TTC549 (cell line): Measurements from ENCODE around the gene WDR62.
"Not testable (repeated sequence)": the region's sequence is repeated elsewhere in the genome, so short reads cannot be mapped to it uniquely, and the experiment has no call there.

ENCODE experiments used
- FAIRE-seq: peaks from 2 replicates; lab custom pipeline; 2012; peaks lifted over from hg19 to GRCh38; lab: Jason Lieb, UNC

Gene WDR62

GRCh38 chr19:36040495-36040894 is 14.2 kb upstream of the WDR62 start:
- FAIRE-seq: no peak

DNA sequence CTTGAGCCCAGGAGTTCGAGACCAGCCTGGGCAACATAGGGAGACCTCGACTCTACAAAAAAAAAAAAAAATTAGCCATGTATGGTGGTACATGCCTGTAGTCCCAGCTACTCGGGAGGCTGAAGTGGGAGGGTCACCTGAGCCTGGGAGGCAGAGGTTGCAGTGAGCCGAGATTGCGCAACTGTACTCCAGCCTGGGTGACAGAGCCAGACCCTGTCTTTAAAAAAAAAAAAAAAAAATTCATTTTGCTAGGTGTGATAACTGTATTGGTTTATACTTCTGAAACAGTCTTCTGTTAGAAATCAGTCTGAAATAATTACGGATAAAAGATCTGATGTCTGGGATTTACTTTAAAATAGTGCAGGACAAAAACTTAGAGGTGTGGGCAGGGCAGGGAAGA is 13.6 kb upstream of the WDR62 start:
- FAIRE-seq: not testable (repeated sequence)

DNA sequence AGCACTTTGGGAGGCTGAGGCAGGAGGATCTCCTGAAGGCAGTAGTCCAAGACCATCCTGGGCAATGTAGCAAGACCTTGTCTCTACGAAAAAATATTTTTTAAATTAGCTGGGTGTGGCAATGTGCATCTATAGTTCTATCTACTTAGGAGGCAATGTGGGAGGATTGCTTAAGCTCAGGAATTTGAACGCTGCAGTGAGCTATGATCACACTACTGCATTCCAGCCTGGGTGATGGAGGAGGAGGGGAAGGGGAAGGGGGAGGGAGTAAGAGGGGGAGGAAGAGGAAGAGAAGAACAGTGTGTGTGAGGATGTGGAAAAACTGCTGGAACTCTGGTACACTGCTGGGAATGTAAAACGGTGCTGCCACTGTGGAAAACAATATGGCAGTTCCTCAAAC is 12.9 kb upstream of the WDR62 start:
- FAIRE-seq: no peak

GRCh38 chr19:36043952-36044351 is 10.7 kb upstream of the WDR62 start:
- no peak for FAIRE-seq

DNA sequence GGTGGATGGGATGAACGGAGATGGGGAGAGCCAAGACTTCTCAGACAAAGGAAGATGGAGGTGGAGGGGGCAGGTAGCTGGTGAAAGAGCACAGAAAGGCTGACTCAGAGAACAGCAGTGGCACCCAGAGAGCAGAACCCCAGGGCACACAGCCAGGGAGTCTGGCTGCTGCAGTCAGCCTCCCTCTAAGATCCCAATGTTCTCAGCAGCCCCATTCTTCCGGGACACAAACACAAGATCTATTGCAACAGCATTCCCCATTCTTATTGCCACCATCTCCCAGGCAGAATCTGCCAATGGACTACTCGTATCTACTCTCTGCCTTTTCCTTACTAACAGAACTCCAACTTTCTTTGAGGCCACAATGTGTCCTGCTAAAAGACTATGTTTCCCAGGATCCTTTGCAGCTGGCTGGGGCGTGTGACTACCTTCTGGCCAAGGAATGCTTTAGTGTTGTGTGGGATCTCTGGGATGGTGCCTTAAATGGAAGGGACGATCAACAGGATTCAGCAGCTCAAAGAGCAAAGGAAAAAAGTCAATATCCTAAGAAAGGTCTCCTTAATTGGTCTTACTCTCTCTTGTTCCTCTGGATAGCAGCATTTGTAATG is 8.2 kb upstream of the WDR62 start:
- FAIRE-seq: no peak

- FAIRE-seq: no peak
Measured at GRCh38 chr19:36047835-36048234, 6.9 kb upstream of the WDR62 start.

DNA sequence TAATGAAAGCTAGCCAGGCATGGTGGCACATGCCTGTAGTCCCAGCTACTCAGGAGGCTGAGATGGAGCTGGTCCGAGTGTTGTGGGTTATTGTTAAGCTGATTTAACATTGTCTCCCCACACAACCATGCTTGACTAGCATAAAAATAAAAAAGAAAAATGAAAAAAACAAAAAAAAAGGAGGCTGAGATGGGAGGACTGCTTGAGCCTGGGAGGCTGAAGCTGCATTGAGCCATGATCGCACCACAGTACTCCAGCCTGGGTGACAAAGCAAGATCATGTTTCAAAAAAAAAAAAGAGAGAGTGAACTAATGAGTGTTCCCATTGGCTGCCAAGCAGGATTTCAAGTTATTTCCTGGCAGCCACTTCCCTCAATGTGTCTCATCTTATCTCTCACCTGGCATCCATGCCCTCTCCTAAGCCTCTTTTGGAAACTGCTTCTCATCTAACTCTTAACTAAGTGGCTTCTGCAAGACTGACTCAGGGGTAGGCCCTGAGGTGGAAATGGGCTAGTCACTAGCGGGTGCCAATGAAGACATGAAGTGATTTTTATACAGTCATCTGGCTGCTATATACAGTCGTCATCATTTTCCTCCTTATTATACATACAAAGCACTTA is 5.5 kb upstream of the WDR62 start:
- no peak for FAIRE-seq

DNA sequence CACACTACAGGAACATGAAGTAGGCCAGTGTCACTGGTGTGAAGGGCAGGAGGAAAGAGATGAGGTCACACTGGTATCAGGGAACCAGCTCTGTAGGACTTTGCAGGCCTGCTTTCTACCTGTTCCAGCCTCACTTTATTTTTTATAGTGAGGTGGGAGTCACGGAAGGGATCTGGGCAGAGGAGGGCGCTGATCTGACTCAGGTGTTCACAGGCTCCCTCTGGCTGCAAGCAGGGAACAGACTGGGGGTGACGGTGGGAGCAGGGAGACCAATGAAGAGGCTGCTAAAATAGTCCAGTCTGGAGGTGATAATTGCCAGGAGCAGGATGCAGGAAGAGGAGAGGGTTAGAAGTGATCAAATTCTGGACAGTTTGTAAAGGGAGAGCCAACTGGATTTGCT is 3.5 kb upstream of the WDR62 start:
- FAIRE-seq: no peak

DNA sequence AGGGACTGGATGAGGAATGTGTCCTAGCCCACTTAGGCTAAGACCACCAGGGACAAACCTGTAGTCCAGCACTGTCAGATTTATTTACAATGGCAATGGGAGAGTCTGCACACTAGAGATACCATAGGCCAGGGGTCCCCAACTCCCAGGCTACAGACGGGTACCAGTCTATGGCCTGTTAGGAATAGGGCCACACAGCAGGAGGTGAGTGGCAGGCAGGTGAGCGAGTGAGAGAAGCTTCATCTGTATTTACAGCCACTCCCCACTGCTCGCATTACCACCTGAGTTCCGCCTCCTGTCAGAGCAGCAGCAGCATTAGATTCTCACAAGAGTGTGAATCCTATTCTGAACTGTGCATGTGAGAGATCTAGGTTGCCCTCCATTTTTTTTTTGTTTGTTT is 3.1 kb upstream of the WDR62 start:
- FAIRE-seq: no peak

DNA sequence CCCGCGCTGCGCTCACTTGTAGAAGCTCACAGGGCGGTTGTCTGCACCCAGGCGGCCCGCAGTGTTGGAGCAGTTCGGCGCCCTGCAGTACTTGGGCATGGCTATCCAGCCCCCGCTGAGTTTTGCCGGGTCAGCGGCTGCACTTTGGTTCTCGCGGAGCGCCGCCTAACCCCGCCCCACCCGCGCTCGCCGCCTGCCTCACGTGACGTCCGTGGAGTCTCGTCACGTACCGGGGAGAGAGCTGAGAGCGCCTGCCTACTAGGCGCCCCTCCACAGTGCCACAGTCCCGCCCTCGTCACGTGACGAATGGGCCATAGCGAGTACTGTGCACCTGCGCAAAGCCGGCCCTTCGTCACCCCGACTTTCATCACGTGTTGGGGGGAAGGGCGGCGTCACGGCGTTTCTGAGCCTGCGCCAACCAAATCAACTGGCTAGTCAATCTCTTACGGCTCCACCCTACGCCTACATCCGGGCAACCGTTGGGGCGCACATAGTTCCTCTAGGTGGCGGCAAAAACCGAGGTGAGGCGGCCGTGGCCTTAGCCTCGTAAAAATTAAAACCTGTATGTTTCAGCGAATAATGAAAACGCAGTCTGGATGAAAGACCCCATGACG is 471 bp upstream of the WDR62 start, which contains the start of gene THAP8:
Gene THAP8 (minus strand): TSS at position 167 of the 614 bp plus-strand sequence. CDS start 68 bp downstream, at position 99.
- FAIRE-seq: peak; percentile 87

GRCh38 chr19:36058481-36059179 is 3.9 kb downstream of the WDR62 start:
- FAIRE-seq: no peak

- no peak for FAIRE-seq
Measured at GRCh38 chr19:36059180-36059910, 4.6 kb downstream of the WDR62 start.

GRCh38 chr19:36060430-36060829 is 5.7 kb downstream of the WDR62 start:
- no peak for FAIRE-seq

GRCh38 chr19:36061367-36061766 is 6.7 kb downstream of the WDR62 start:
- FAIRE-seq: no peak

DNA sequence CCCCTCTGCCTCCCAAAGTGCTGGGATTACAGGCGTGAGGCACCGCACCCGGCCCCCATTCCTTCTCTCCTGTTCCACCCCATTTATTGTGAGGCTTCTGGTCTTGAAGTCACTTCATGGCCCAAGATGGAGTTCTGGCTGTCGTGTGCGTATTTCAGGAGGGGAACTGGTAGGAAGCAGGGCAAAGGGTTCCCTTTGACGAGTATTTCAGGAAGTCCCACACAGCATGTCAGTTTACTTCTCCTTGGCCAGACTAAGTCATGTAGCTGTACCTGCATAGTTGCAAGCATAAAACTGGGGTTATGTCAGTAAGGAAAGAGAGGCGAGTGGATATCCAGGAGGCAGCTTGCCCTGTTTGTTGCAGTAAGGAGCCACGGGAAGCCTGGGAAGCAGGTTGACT is 10.1 kb downstream of the WDR62 start:
- FAIRE-seq: no peak

DNA sequence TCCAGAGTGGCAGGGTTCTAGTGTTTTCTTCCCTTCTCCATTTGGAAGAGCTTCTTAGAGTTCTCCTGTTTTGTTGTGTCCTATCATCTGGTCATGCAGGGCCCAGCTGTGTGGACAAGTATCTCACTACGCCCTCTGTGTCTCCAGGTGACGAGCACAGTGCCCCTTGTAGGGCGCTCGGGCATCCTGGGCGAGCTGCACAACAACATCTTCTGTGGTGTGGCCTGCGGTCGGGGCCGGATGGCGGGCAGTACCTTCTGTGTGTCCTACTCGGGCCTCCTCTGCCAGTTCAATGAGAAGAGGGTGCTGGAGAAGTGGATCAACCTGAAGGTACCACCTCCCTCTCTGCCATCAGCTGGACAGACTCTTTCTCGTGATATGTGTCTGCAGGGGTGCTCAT is 13.0 kb downstream of the WDR62 start:
- FAIRE-seq: no peak

DNA sequence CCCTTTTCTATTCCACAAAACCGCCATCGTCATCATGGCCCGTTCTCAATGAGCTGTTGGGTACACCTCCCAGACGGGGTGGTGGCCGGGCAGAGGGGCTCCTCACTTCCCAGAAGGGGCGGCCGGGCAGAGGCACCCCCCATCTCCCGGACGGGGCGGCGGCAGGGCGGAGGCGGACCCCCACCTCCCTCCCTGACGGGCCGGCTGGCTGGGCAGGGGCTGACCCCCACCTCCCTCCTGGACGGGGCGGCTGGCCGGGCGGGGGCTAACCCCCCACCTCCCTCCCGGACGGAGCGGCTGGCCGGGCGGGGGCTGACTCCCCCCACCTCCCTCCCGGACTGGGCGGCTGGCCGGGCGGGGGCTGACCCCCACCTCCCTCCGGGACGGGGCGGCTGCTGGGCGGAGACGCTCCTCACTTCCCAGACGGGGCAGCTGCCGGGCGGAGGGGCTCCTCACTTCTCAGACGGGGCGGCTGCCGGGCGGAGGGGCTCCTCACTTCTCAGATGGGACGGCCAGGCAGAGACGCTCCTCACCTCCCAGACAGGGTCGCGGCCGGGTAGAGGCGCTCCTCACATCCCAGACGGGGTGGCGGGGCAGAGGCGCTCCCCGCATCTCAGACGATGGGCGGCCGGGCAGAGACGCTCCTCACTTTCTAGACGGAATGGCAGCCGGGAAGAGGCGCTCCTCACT is 14.3 kb downstream of the WDR62 start:
- not testable (repeated sequence) for FAIRE-seq

GRCh38 chr19:36072081-36072480 is 17.4 kb downstream of the WDR62 start:
- no peak for FAIRE-seq

GRCh38 chr19:36073121-36073876 is 18.6 kb downstream of the WDR62 start:
- FAIRE-seq: no peak

DNA sequence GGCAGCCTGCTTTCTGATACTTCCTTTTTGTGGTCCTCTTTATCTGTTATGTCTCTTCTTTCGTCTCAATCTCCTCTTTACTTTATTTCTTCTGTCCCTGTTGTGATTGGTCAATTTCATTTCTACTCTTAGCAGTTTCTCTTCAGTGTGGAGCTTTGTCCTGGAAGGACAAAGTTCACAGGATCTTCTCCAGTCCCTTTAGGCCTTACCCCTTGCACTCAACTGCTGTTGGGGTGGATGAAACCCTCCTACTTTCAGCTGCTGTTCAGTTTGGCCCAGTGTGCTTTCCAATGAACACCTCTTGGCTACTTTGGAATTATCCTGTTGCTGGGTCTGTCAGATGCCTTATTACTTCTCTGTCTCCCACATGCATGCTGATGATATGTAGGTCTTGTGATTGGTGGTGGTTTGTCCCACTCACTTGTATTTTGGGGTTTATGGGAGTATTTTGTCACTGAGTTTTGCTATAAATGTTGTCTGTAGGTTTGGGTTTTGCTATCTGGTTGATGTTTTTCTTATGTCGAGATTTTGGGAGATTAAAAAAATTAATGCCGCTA is 24.8 kb downstream of the WDR62 start:
- no peak for FAIRE-seq

GRCh38 chr19:36081385-36081784 is 26.7 kb downstream of the WDR62 start:
- no peak for FAIRE-seq
